ENCODE data around the gene PEX11B.

PEX11B gene

DNA sequence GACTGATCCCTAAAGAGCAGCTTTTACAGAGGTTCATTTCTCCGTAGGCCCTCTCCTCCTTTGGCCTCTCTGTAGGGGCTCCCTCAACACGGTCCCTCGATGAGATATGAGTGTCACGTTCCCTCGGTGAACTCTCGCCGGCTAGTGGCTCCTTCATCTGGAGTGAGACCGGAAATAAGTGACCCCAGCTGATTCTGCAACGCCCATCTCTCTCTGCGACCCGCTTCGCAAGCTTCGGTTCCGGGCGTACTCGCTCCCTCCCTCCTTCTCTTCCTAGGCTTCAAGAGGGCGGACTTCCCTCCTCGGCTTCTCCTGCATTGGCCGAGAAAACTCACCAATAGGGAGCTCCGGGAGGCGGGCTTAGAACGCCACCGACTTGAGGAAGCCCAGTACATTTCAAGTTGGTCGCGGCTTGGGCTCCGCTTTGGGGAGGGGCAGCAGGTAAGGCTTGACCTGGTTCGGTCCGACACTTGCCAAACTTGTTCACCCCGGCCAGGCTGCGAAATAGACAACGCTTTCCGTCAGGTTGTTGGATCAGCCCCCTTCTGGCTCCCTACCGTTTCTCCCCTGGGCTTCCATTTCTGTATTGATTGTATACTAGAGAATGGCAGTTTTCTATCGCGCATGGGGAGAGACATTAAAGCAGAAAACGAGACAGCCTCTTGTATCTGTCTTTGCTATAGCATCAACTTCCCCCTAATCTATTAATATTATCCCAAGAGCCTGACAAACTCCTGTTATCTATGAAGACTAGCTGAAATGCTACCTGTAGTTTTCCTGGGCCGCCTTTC is 46.0 kb upstream of the PEX11B start, which contains the start of the genes ANKRD34A and POLR3GL:
ANKRD34A (minus strand) TSS at position 248 of the 791 bp plus-strand sequence. CDS start 2,816 bp downstream, outside the sequence.
POLR3GL (plus strand) TSS at position 363 of the 791 bp plus-strand sequence. CDS start 10,176 bp downstream, outside the sequence.
- Histone ChIP-seq H3K27ac (ENCODE audit: low read length) (peak within 1 kb of the TSS; percentile 74), H3K36me3 (ENCODE audit: insufficient read depth, low read length) (no peaks in the 10 kb centered on the region), H2AFZ (ENCODE audit: low read depth, low read length) (peak within 1 kb of the TSS; percentile 87), H3K4me2 (ENCODE audit: insufficient read depth, low read length) (peak within 1 kb of the TSS; percentile 98), H4K20me1 (ENCODE audit: insufficient read depth, low read length) (no peaks in the 10 kb centered on the region; the same call in 1 of the 2 replicates), H3K27me3 (ENCODE audit: insufficient read depth, low read length, poor library complexity) (peaks cover 26% of the 10 kb centered on the region), H3K4me3 (ENCODE audit: low read depth in 1 of 2, low read length in 2 of 2) (peak within 1 kb of the TSS; percentile 64 to 80), H3K79me2 (ENCODE audit: insufficient read depth, low read length) (0 out of 2 replicates have a peak, but pooled peaks cover 5% of the 10 kb centered on the region), H3K9me3 (ENCODE audit: insufficient read depth, low read length, severe bottlenecking) (no peaks in the 10 kb centered on the region), H3K4me1 (ENCODE audit: insufficient read depth, low read length) (peaks cover 57% of the 10 kb centered on the region), H3K9ac (ENCODE audit: low read depth, low read length) (peak within 1 kb of the TSS; percentile 64)
- TF ChIP-seq, protein P1, sequence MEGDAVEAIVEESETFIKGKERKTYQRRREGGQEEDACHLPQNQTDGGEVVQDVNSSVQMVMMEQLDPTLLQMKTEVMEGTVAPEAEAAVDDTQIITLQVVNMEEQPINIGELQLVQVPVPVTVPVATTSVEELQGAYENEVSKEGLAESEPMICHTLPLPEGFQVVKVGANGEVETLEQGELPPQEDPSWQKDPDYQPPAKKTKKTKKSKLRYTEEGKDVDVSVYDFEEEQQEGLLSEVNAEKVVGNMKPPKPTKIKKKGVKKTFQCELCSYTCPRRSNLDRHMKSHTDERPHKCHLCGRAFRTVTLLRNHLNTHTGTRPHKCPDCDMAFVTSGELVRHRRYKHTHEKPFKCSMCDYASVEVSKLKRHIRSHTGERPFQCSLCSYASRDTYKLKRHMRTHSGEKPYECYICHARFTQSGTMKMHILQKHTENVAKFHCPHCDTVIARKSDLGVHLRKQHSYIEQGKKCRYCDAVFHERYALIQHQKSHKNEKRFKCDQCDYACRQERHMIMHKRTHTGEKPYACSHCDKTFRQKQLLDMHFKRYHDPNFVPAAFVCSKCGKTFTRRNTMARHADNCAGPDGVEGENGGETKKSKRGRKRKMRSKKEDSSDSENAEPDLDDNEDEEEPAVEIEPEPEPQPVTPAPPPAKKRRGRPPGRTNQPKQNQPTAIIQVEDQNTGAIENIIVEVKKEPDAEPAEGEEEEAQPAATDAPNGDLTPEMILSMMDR (IDR thresholded peaks at IDR 0.05; ENCODE audit: borderline replicate concordance, extremely low read depth, low read length, poor library complexity, severe bottlenecking) = no peak
- DNase-seq = peak; percentile 93
- peak; percentile 87 for ATAC-seq (ENCODE audit: insufficient read depth, low read depth)

DNA sequence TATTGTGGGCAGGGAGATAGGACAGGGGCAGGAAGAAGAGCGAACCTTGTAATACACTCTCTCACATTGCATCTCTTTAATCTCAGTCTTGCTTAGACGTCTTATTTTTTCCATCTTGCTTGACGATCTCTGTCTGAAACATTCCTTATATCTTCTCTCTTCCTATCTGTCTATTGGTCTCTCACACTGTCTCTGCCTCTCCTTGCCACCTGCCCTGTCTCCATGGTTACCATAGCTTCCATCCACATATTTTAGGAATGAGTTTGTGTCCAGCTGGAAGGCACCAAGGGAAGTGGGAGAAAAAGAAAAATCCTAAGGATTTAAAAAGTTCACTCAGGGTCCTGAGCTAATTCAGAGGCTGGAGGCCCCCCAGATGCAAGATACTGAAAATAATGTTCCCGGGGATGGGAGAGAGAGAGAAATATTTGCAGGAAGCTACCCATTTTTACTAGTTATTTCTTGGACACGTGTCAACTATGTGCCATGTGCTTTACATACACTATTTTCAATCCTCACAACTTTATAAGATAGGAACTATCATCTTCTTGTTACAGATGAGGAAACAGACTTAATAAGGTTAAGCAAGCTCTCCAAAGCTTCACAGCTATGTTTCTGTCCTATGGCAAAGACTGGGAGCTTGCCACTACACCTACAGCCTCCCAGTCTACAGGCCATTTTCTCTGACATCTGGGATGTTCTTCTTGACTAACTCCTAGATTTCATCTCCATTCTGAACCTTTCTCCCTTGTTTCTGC is 44.9 kb upstream of the PEX11B start:
- ATAC-seq (ENCODE audit: insufficient read depth, low read depth) (no peak), DNase-seq (no peak)
- H3K4me2 ChIP-seq (ENCODE audit: insufficient read depth, low read length) = peak overlapping the region; percentile 98
- no peaks in the 10 kb centered on the region for H3K9me3 ChIP-seq (ENCODE audit: insufficient read depth, low read length, severe bottlenecking)
- H3K4me1 ChIP-seq (ENCODE audit: insufficient read depth, low read length) = peaks cover 68% of the 10 kb centered on the region
- H3K79me2 ChIP-seq (ENCODE audit: insufficient read depth, low read length) = 0 out of 2 replicates have a peak, but pooled peaks cover 5% of the 10 kb centered on the region
- H2AFZ ChIP-seq (ENCODE audit: low read depth, low read length) = no peak overlapping the region
- H3K9ac ChIP-seq (ENCODE audit: low read depth, low read length) = peak overlapping the region; percentile 64
- no peaks in the 10 kb centered on the region; the same call in 1 of the 2 replicates for H4K20me1 ChIP-seq (ENCODE audit: insufficient read depth, low read length)
- H3K27ac ChIP-seq (ENCODE audit: low read length) = peak overlapping the region; percentile 63; the same call in 1 of the 2 replicates
- H3K4me3 ChIP-seq (ENCODE audit: low read depth in 1 of 2, low read length in 2 of 2) = peak overlapping the region in 1 of 2 experiments; percentile 80; a peak in 2 of 4 replicates
- TF ChIP-seq, protein P1 (IDR thresholded peaks at IDR 0.05; ENCODE audit: borderline replicate concordance, extremely low read depth, low read length, poor library complexity, severe bottlenecking) = no peak
- H3K36me3 ChIP-seq (ENCODE audit: insufficient read depth, low read length) = no peaks in the 10 kb centered on the region
- peaks cover 26% of the 10 kb centered on the region for H3K27me3 ChIP-seq (ENCODE audit: insufficient read depth, low read length, poor library complexity)

DNA sequence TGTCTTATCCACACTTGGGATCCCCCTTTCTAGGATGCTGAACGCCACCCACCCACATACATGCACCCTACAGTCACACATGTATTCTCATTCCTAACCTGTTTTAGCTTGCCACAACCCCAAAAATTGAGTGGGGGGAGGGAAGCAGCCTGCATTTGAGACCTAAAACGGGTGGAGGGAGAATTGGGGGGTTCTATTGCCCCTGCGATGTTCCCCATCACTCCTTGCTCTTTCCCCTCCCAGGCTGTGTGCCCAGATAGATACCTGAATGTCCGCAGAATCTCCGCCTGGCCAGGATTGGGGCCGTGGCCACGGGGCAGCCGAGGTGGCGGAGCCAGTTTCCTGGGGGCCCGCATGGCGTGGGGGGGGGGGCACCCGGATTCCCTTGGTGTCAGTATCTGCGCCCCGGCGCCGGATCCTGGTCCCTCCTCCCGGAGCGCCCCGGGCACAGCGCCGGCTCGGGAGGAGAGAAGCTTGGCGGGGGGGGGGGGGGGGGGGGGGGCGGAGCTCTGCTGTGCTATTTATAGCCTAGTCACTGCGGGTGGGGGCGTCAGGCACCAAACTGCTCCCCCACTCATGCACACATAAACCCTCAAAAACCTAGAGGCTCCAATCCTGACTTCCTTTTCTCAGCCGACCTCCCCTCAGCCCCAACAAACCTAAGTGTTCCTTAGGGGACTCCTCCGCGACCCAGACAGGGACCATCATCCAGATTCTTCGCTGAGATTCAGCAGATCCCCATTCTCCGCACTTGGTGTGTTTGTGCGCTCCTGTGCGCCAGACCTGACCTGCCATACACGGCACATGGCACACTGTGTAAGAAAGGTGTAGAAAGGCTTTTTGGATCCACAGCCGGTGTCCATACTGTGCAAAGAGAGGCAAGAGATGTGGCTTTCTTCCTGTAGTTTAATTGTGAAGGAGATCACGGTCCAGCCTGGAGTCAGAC is 43.9 kb upstream of the PEX11B start:
- Histone ChIP-seq H3K4me1 (ENCODE audit: insufficient read depth, low read length) (peaks cover 73% of the 10 kb centered on the region), H3K79me2 (ENCODE audit: insufficient read depth, low read length) (peaks cover 7% of the 10 kb centered on the region), H2AFZ (ENCODE audit: low read depth, low read length) (peak overlapping the region; percentile 85), H3K36me3 (ENCODE audit: insufficient read depth, low read length) (no peaks in the 10 kb centered on the region; the same call in 1 of the 2 replicates), H3K4me2 (ENCODE audit: insufficient read depth, low read length) (peak overlapping the region; percentile 98), H3K27ac (ENCODE audit: low read length) (no peak overlapping the region), H4K20me1 (ENCODE audit: insufficient read depth, low read length) (no peaks in the 10 kb centered on the region; the same call in 1 of the 2 replicates), H3K27me3 (ENCODE audit: insufficient read depth, low read length, poor library complexity) (peaks cover 26% of the 10 kb centered on the region), H3K4me3 (ENCODE audit: low read depth in 1 of 2, low read length in 2 of 2) (peak overlapping the region in 1 of 2 experiments; percentile 80; a peak in 2 of 4 replicates), H3K9me3 (ENCODE audit: insufficient read depth, low read length, severe bottlenecking) (no peaks in the 10 kb centered on the region), H3K9ac (ENCODE audit: low read depth, low read length) (peak overlapping the region; percentile 63)
- ATAC-seq (ENCODE audit: insufficient read depth, low read depth) (no peak), DNase-seq (no peak)
- TF ChIP-seq EZH2 (IDR thresholded peaks at IDR 0.05; ENCODE audit: borderline replicate concordance, low read depth, low read length, severe bottlenecking) = peak; percentile 71
- TF ChIP-seq, protein P1 (IDR thresholded peaks at IDR 0.05; ENCODE audit: borderline replicate concordance, extremely low read depth, low read length, poor library complexity, severe bottlenecking) = no peak

Data from DND-41 (cell line).